ENCODE data around the gene MARCHF7. TPM values are rescaled to one million over a fixed set of nuclear protein-coding genes. Genes with fewer than 3 reads are reported as not detected.
A peak's percentile ranks its signal among the peaks of the same experiment; 100 is the strongest.

The MARCHF7 gene
- total and polyA plus RNA-seq, 3 experiments from 2014 or later, result 84.7 to 157 (median 92.3) TPM

DNA sequence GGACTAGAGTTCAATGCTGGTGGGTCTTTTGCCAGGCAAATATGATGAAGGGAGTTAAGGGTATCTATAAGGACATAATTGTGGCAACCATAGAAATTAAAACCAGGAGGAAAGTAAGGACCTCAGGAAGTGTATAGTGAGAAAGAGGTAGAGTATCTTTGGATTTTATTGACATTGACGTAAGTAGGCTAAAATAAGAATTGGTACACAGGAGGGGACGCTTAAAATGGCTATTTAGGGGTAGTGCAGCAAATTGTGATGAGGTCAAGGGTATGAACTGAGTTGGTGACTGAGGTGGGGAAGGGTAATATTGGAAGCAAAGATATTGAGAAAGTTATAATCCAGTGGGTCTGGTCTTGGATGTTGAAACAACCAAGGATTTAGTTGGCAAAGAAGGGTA, 42.7 kb downstream of the MARCHF7 start:
- ChIA-PET CTCF (no interaction called here), POLR2A (no interaction called here)
- H3K4me3 ChIP-seq (ENCODE audit: low read length), result no peak overlapping the region
- no peaks in the 10 kb centered on the region for H3K4me1 ChIP-seq (ENCODE audit: insufficient read depth, low read length)
- DNase-seq, result no peak
- no peak overlapping the region for H3K4me3 Mint-ChIP-seq
- no peaks in the 10 kb centered on the region for H3K27me3 ChIP-seq (ENCODE audit: insufficient read depth, low read length, poor library complexity, severe bottlenecking)
- no peaks in the 10 kb centered on the region for H3K9me3 ChIP-seq (ENCODE audit: low read length)
- H3K36me3 Mint-ChIP-seq, result peaks cover 6 to 54% (median 13%) of the 10 kb centered on the region in 3 donors
- peaks cover 28% of the 10 kb centered on the region for H3K36me3 ChIP-seq (ENCODE audit: insufficient read depth, low read length)
- no peak overlapping the region for H3K27ac Mint-ChIP-seq
- no peak overlapping the region for H3K27ac ChIP-seq (ENCODE audit: low read depth, low read length)
- no peaks in the 10 kb centered on the region for H3K27me3 Mint-ChIP-seq
- no peaks in the 10 kb centered on the region for H3K9me3 Mint-ChIP-seq
- peaks cover 26 to 48% (median 42%) of the 10 kb centered on the region in 3 donors for H3K4me1 Mint-ChIP-seq

DNA sequence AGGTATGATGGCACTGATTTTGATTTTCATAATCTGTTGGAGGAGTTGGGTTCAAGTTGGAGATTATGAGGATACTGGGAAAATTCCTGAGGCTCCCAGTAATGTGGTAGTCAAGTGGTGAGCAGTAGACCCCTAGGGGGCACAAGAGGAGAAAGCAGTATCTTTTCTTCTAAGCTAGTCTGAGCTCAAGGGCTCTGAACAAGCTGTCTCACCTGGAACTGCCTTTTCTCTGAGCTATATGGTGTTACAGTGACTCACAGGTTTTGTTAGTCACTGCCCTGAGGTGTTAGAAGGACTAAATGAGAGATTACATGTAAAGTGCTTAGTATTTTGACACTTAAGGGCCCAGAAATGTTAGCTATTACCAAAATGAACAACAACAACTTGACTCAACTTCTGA, 43.5 kb downstream of the MARCHF7 start:
- DNase-seq, result no peak
- H3K4me3 ChIP-seq (ENCODE audit: low read length), result no peak overlapping the region
- CTCF ChIA-PET, result no interaction called here
- POLR2A ChIA-PET, result interaction anchor here (1.0 kb wide), 1 partner anchor 43 kb away, joined by 3 read pairs; no protein-coding TSS in a partner anchor
- H3K27ac Mint-ChIP-seq, result no peak overlapping the region
- peaks cover 10 to 61% (median 17%) of the 10 kb centered on the region in 3 donors for H3K36me3 Mint-ChIP-seq
- H3K36me3 ChIP-seq (ENCODE audit: insufficient read depth, low read length), result peaks cover 27% of the 10 kb centered on the region
- peaks cover 27 to 50% (median 48%) of the 10 kb centered on the region in 3 donors for H3K4me1 Mint-ChIP-seq
- no peak overlapping the region for H3K4me3 Mint-ChIP-seq
- H3K27me3 Mint-ChIP-seq, result no peaks in the 10 kb centered on the region
- H3K27ac ChIP-seq (ENCODE audit: low read depth, low read length), result no peak overlapping the region
- H3K4me1 ChIP-seq (ENCODE audit: insufficient read depth, low read length), result no peaks in the 10 kb centered on the region
- no peaks in the 10 kb centered on the region for H3K27me3 ChIP-seq (ENCODE audit: insufficient read depth, low read length, poor library complexity, severe bottlenecking)
- no peaks in the 10 kb centered on the region for H3K9me3 Mint-ChIP-seq
- no peaks in the 10 kb centered on the region for H3K9me3 ChIP-seq (ENCODE audit: low read length)

DNA sequence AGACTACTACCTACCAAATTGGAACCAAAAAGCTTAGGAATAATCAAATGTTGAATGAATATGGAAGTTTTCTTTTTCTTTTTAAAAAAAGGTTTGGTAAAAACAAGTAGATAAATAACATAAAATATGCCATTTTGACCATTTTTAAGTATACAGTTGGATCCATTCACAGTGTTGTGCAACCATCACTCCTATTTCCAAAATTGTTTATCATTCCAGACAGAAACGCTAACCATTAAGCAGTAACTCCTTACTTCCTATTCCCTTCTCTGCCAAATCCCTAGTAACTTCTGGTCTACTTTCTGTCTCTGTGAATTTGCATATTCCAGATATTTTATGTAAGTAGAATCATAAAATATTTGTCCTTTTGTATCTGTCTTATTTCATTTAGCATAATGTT, 45.9 kb downstream of the MARCHF7 start:
- peak overlapping the region in 7 of 8 donors; percentile 8 to 60 (median 34) for H3K27ac Mint-ChIP-seq
- no peak for DNase-seq
- Histone ChIP-seq H3K36me3 (ENCODE audit: insufficient read depth, low read length) (peaks cover 14% of the 10 kb centered on the region), H3K27ac (ENCODE audit: low read depth, low read length) (no peak overlapping the region), H3K27me3 (ENCODE audit: insufficient read depth, low read length, poor library complexity, severe bottlenecking) (no peaks in the 10 kb centered on the region), H3K4me1 (ENCODE audit: insufficient read depth, low read length) (no peaks in the 10 kb centered on the region), H3K4me3 (ENCODE audit: low read length) (no peak overlapping the region), H3K9me3 (ENCODE audit: low read length) (no peaks in the 10 kb centered on the region)
- POLR2A ChIA-PET, result no interaction called here
- H3K36me3 Mint-ChIP-seq, result peaks cover 10 to 53% (median 18%) of the 10 kb centered on the region in 3 donors
- H3K9me3 Mint-ChIP-seq, result no peaks in the 10 kb centered on the region
- CTCF ChIA-PET, result no interaction called here
- peaks cover 13 to 34% (median 30%) of the 10 kb centered on the region in 3 donors for H3K4me1 Mint-ChIP-seq
- no peaks in the 10 kb centered on the region for H3K27me3 Mint-ChIP-seq
- no peak overlapping the region for H3K4me3 Mint-ChIP-seq

DNA sequence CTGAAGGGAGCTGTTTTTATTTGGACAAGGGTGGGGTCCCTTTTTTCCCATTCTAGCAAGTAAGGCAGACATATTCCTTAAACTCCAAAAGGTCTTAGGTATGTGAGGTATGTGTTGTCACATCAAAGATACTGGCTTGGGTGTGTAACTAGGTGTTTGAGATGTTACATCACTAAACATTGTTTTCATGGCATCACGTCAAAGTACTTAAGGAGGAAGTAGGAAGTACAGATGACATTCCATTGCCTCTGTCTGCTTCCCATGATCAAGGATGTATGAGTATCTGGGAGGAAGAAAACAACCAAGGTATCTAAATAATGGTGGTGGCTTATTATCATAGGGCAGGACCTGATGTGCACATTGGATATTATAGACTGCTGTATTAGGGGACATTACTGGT, 46.4 kb downstream of the MARCHF7 start:
- no peaks in the 10 kb centered on the region for H3K27me3 ChIP-seq (ENCODE audit: insufficient read depth, low read length, poor library complexity, severe bottlenecking)
- Mint-ChIP-seq H3K36me3 (peaks cover 10 to 56% (median 18%) of the 10 kb centered on the region in 3 donors), H3K4me3 (no peak overlapping the region), H3K27me3 (no peaks in the 10 kb centered on the region), H3K4me1 (peaks cover 16 to 34% (median 34%) of the 10 kb centered on the region in 3 donors), H3K9me3 (no peaks in the 10 kb centered on the region), H3K27ac (peak overlapping the region in 6 of 8 donors; percentile 11 to 69 (median 38))
- CTCF ChIA-PET, result interaction anchor here (0.6 kb wide), 1 partner anchor 24 kb away, joined by 3 read pairs; no protein-coding TSS in a partner anchor
- no peak for DNase-seq
- no peak overlapping the region for H3K4me3 ChIP-seq (ENCODE audit: low read length)
- H3K4me1 ChIP-seq (ENCODE audit: insufficient read depth, low read length), result no peaks in the 10 kb centered on the region
- POLR2A ChIA-PET, result no interaction called here
- no peaks in the 10 kb centered on the region for H3K9me3 ChIP-seq (ENCODE audit: low read length)
- no peak overlapping the region for H3K27ac ChIP-seq (ENCODE audit: low read depth, low read length)
- peaks cover 14% of the 10 kb centered on the region for H3K36me3 ChIP-seq (ENCODE audit: insufficient read depth, low read length)

DNA sequence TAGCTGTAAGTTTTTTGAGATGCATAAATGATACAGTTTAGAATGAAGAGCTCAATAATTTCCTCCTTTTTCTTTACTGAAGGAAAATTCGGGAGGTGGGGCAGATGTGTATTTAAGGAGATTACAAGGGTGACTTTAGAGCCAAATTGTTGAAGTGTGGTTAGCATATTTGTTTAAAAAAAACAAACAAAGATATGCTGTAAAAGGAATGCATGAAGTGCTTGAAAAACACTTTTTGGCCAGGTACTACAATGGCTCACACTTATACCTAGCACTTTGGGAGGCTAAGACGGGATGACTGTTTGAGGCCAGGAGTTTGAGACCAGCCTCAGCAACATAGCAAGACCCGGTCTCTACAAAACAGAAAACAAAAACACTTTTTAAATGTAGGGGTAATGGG, 47.3 kb downstream of the MARCHF7 start:
- Mint-ChIP-seq H3K27ac (peak overlapping the region in 3 of 8 donors; percentile 46 to 58 (median 52)), H3K4me3 (no peak overlapping the region), H3K9me3 (no peaks in the 10 kb centered on the region), H3K27me3 (no peaks in the 10 kb centered on the region), H3K4me1 (peaks cover 18 to 40% (median 34%) of the 10 kb centered on the region in 3 donors), H3K36me3 (peaks cover 10 to 64% (median 18%) of the 10 kb centered on the region in 3 donors)
- ChIA-PET CTCF (no interaction called here), POLR2A (no interaction called here)
- no peak overlapping the region for H3K4me3 ChIP-seq (ENCODE audit: low read length)
- no peaks in the 10 kb centered on the region for H3K9me3 ChIP-seq (ENCODE audit: low read length)
- DNase-seq, result no peak
- H3K27me3 ChIP-seq (ENCODE audit: insufficient read depth, low read length, poor library complexity, severe bottlenecking), result no peaks in the 10 kb centered on the region
- H3K36me3 ChIP-seq (ENCODE audit: insufficient read depth, low read length), result peaks cover 14% of the 10 kb centered on the region
- no peak overlapping the region for H3K27ac ChIP-seq (ENCODE audit: low read depth, low read length)
- H3K4me1 ChIP-seq (ENCODE audit: insufficient read depth, low read length), result no peaks in the 10 kb centered on the region

DNA sequence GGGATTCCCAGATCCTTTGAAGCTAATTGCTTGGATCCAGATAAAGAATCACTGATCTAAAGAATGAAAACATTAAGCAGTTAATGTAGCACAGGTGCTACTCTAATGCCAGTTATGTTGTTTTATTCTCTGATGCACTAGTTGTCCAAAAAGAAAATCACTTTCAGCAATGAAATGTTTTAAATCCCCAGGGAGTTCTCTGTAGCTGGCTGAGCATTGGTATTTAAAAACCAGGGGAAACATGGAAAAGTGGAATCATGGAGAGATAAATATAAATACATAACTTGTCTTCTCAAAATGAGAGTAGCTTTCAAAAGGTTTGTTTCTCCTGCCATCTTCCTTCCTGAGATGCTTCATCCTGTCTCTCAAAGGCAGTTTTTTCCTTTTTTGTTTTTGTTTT, 48.0 kb downstream of the MARCHF7 start:
- peaks cover 20% of the 10 kb centered on the region for H3K36me3 ChIP-seq (ENCODE audit: insufficient read depth, low read length)
- ChIA-PET CTCF (no interaction called here), POLR2A (no interaction called here)
- H3K9me3 Mint-ChIP-seq, result no peaks in the 10 kb centered on the region
- peak overlapping the region in 4 of 8 donors; percentile 22 to 67 (median 54) for H3K27ac Mint-ChIP-seq
- H3K4me3 Mint-ChIP-seq, result no peak overlapping the region
- DNase-seq, result no peak
- H3K27me3 Mint-ChIP-seq, result no peaks in the 10 kb centered on the region
- H3K4me1 Mint-ChIP-seq, result peaks cover 18 to 40% (median 38%) of the 10 kb centered on the region in 3 donors
- no peak overlapping the region for H3K4me3 ChIP-seq (ENCODE audit: low read length)
- no peaks in the 10 kb centered on the region for H3K9me3 ChIP-seq (ENCODE audit: low read length)
- no peaks in the 10 kb centered on the region for H3K4me1 ChIP-seq (ENCODE audit: insufficient read depth, low read length)
- H3K27ac ChIP-seq (ENCODE audit: low read depth, low read length), result no peak overlapping the region
- no peaks in the 10 kb centered on the region for H3K27me3 ChIP-seq (ENCODE audit: insufficient read depth, low read length, poor library complexity, severe bottlenecking)
- H3K36me3 Mint-ChIP-seq, result peaks cover 10 to 72% (median 19%) of the 10 kb centered on the region in 3 donors

DNA sequence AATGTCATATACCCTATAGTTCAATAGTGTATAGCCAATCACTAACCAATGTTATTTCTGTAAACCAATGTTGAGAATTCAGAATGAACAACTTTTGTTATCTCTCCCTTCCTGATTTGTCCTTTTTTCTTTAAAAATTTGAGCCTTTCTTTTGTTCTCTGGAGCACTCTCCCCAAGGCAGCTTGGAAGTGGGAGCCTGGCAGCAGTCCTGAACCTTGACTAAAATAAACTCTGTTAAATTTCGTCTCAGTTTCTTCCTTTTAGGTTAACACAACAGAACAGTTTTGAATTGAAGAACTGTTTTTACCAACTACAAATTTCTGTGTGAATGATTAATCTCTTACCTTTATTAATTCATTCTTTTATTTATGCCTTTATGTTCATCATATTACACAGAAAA, 49.8 kb downstream of the MARCHF7 start:
- Histone ChIP-seq H3K9me3 (ENCODE audit: low read length) (no peaks in the 10 kb centered on the region), H3K27me3 (ENCODE audit: insufficient read depth, low read length, poor library complexity, severe bottlenecking) (no peaks in the 10 kb centered on the region), H3K27ac (ENCODE audit: low read depth, low read length) (no peak overlapping the region), H3K36me3 (ENCODE audit: insufficient read depth, low read length) (peaks cover 19% of the 10 kb centered on the region), H3K4me1 (ENCODE audit: insufficient read depth, low read length) (no peaks in the 10 kb centered on the region), H3K4me3 (ENCODE audit: low read length) (no peak overlapping the region)
- H3K27ac Mint-ChIP-seq, result peak overlapping the region in 2 of 8 donors; percentile 37 to 48
- no peak for DNase-seq
- H3K27me3 Mint-ChIP-seq, result no peaks in the 10 kb centered on the region
- ChIA-PET POLR2A (no interaction called here), CTCF (no interaction called here)
- no peaks in the 10 kb centered on the region for H3K9me3 Mint-ChIP-seq
- H3K4me3 Mint-ChIP-seq, result no peak overlapping the region
- H3K4me1 Mint-ChIP-seq, result peaks cover 23 to 42% (median 40%) of the 10 kb centered on the region in 3 donors
- peaks cover 10 to 85% (median 26%) of the 10 kb centered on the region in 3 donors for H3K36me3 Mint-ChIP-seq
